Skeletal muscle satellite cell (primary cell): ENCODE measurements around the gene UNC5A.

Experiments used
- H3K27me3 ChIP-seq: 2 replicates; pipeline ENCODE4 v1.7.0; 2013; ENCODE audit warnings: low read length; ENCODE audit not compliant: control insufficient read depth, insufficient read depth
- H3K36me3 ChIP-seq: 2 replicates; pipeline ENCODE4 v1.7.0; 2013; ENCODE audit warnings: mild to moderate bottlenecking, control low read depth, low read length; ENCODE audit not compliant: insufficient read depth
- H3K4me1 ChIP-seq: 2 replicates; pipeline ENCODE4 v1.7.0; 2013; ENCODE audit warnings: low read length; ENCODE audit not compliant: control insufficient read depth, insufficient read depth
- H3K4me2 ChIP-seq: 2 replicates; pipeline ENCODE4 v1.7.0; 2013; ENCODE audit warnings: mild to moderate bottlenecking, low read length
- H3K4me3 ChIP-seq: 2 replicates; pipeline ENCODE4 v1.7.0; 2013; ENCODE audit warnings: low read length
- H3K9ac ChIP-seq: 2 replicates; pipeline ENCODE4 v1.7.0; 2013; ENCODE audit warnings: mild to moderate bottlenecking, low read depth, low read length, moderate library complexity
- H3K9me3 ChIP-seq: replicated peaks from 2 replicates; pipeline ENCODE4 v1.7.0; 2013; ENCODE audit warnings: mild to moderate bottlenecking, control low read depth, low read length

Gene UNC5A

DNA sequence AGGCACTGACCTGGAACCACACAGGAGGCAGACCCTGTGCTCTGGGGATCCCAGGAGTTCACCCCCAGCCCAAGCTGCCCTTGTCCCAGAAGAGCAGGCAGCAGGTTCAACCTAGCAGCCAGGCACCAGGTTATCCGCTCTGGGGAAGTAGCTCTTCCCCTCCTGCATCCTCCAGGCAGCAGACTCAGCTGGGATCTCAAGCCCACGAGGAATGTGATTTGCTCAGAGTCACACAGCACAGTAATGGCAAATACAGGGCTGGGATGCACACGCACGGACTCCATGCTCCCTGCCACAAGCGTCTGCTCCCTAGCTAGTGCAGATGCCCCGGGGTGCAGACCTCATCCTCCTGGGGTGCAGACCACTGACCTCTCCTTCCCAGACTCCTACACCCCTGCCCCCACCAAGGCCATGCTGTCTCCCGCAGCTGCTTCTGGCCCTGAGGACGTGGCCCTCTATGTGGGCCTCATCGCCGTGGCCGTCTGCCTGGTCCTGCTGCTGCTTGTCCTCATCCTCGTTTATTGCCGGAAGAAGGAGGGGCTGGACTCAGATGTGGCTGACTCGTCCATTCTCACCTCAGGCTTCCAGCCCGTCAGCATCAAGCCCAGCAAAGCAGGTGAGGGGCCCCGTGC is 63.3 kb downstream of the UNC5A start:
- H3K4me2 ChIP-seq, result no peak overlapping the region
- no peaks in the 10 kb centered on the region for H3K36me3 ChIP-seq
- no peak overlapping the region for H3K4me3 ChIP-seq
- no peak overlapping the region for H3K9ac ChIP-seq
- no peaks in the 10 kb centered on the region for H3K9me3 ChIP-seq
- no peaks in the 10 kb centered on the region for H3K4me1 ChIP-seq
- H3K27me3 ChIP-seq, result peaks cover 42% of the 10 kb centered on the region

GRCh38 chr5:176874198-176874780 is 63.9 kb downstream of the UNC5A start:
- Histone ChIP-seq H3K27me3 (peaks cover 45% of the 10 kb centered on the region), H3K9me3 (no peaks in the 10 kb centered on the region)

GRCh38 chr5:176875014-176875550 is 64.7 kb downstream of the UNC5A start:
- no peaks in the 10 kb centered on the region for H3K9me3 ChIP-seq
- no peaks in the 10 kb centered on the region for H3K36me3 ChIP-seq
- H3K27me3 ChIP-seq, result peaks cover 45% of the 10 kb centered on the region
- H3K4me1 ChIP-seq, result no peaks in the 10 kb centered on the region
- H3K4me2 ChIP-seq, result no peak overlapping the region
- H3K4me3 ChIP-seq, result no peak overlapping the region
- no peak overlapping the region for H3K9ac ChIP-seq

More at GRCh38 chr5:176874198-176874780, 63.9 kb downstream of the UNC5A start:
- H3K4me3 ChIP-seq, result no peak overlapping the region
- no peak overlapping the region for H3K4me2 ChIP-seq
- H3K36me3 ChIP-seq, result no peaks in the 10 kb centered on the region
- H3K4me1 ChIP-seq, result no peaks in the 10 kb centered on the region
- H3K9ac ChIP-seq, result no peak overlapping the region

- Histone ChIP-seq H3K36me3 (no peaks in the 10 kb centered on the region), H3K4me2 (no peak overlapping the region), H3K27me3 (peaks cover 45% of the 10 kb centered on the region), H3K4me3 (no peak overlapping the region), H3K9ac (no peak overlapping the region), H3K4me1 (no peaks in the 10 kb centered on the region), H3K9me3 (no peaks in the 10 kb centered on the region)
These were observed 65.6 kb downstream of the UNC5A start for GRCh38 chr5:176875783-176876505.

DNA sequence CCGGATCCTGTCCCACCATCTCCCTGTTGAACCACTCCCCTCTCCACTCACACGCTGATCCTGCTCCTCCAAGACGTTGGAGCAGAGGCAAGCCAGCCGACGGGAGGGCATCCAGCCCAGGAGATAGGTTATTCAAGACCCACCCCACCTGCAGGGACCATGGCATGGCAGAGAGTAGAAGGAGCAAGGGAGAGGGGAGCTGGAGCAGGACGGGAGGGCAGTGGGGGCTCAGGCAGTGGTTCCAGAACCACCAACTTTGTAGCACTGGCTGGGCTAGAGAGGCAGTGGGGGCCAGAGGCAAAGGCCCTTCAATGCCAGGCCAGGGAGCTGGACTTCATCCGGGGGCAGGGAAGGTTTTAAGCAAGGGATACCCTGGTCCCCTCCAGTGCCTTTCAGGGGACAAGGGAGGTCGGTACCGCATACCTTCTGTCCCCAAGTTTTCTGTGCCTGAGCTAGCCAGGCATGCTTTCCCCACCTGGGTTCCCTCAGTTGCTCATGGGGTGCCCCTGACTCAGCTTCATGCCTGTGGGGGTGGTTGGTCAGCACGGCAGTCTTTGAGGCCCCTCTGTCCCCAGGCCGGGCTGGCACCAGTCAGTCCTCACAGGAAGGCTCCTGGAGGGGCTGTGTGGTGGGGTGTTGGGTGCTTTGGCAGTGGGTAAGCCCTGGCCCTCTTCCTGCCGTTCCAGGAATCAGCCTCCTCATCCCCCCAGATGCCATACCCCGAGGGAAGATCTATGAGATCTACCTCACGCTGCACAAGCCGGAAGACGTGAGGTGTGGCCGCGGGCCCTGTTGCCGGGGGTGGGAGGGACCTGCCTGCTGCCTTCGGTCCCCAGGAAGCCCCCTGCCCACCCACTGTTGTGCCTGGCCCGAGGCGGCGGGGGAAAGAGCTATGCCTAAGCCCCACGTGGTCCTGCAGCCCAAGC is 66.4 kb downstream of the UNC5A start:
- Histone ChIP-seq H3K4me2 (no peak overlapping the region), H3K36me3 (no peaks in the 10 kb centered on the region), H3K4me1 (no peaks in the 10 kb centered on the region), H3K27me3 (peaks cover 45% of the 10 kb centered on the region), H3K9me3 (no peaks in the 10 kb centered on the region), H3K9ac (no peak overlapping the region), H3K4me3 (no peak overlapping the region)

GRCh38 chr5:176877793-176878331 is 67.5 kb downstream of the UNC5A start:
- Histone ChIP-seq H3K9ac (no peak overlapping the region), H3K9me3 (no peaks in the 10 kb centered on the region), H3K4me2 (no peak overlapping the region), H3K36me3 (no peaks in the 10 kb centered on the region), H3K4me1 (peaks cover 3% of the 10 kb centered on the region), H3K4me3 (no peak overlapping the region), H3K27me3 (peaks cover 50% of the 10 kb centered on the region)

- H3K27me3 ChIP-seq, result peaks cover 54% of the 10 kb centered on the region
- no peak overlapping the region for H3K4me3 ChIP-seq
These were observed 68.1 kb downstream of the UNC5A start for GRCh38 chr5:176878463-176878862.

DNA sequence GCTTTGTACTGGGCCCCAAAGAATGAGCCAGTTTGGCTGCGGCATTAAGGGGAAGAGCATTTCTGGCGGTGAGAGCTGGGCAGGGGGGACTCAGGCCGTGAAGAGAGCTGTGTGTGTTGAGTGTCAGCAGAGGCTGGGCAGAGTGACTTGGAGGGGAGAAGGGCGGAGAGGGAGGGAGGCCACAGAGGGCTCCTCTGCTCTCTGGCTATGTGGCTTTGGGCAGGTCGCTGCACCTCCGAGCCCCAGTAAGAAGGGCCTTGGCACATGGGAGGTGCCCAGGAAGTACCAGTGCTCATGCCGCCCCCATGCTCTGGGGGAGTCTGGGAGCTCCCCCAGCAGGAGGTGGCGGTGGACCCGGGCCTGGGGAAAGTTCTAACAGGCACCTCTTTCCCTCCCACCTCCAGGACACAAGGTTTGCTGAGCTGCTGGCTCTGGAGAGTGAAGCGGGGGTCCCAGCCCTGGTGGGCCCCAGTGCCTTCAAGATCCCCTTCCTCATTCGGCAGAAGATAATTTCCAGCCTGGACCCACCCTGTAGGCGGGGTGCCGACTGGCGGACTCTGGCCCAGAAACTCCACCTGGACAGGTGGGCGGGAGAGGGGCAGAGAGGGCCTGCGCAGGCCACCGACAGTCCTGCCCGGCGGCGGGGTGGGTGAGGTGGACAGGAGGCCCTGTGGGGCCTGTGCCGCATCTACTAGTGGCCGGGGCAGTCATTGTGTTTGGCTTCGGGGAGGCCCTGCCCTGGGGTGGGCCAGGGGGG is 68.7 kb downstream of the UNC5A start:
- Histone ChIP-seq H3K9me3 (no peaks in the 10 kb centered on the region), H3K9ac (no peak overlapping the region), H3K4me1 (peaks cover 3% of the 10 kb centered on the region), H3K4me2 (no peak overlapping the region), H3K36me3 (no peaks in the 10 kb centered on the region), H3K4me3 (no peak overlapping the region), H3K27me3 (peaks cover 51% of the 10 kb centered on the region)

More at GRCh38 chr5:176878463-176878862, 68.1 kb downstream of the UNC5A start:
- no peaks in the 10 kb centered on the region for H3K36me3 ChIP-seq
- H3K9me3 ChIP-seq, result no peaks in the 10 kb centered on the region
- H3K4me2 ChIP-seq, result no peak overlapping the region
- no peak overlapping the region for H3K9ac ChIP-seq
- peaks cover 3% of the 10 kb centered on the region for H3K4me1 ChIP-seq

DNA sequence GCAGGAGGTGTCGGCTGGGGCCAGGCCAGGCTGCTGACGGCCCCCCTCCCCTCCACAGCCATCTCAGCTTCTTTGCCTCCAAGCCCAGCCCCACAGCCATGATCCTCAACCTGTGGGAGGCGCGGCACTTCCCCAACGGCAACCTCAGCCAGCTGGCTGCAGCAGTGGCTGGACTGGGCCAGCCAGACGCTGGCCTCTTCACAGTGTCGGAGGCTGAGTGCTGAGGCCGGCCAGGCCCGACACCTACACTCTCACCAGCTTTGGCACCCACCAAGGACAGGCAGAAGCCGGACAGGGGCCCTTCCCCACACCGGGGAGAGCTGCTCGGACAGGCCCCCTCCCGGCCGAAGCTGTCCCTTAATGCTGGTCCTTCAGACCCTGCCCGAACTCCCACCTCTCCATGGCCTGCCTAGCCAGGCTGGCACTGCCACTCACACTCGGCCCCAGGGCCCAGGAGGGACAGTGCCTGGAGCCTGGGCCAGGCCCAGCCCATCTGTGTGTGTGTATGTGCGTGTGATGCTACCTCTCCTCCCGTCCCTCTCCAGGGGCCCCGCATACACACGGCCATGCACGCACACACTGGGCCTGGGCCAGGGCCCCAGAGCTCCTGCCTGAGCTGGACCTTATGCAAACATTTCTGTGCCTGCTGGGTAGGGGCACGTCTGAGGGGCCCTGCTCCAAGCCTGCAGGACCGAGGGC is 69.5 kb downstream of the UNC5A start:
- Histone ChIP-seq H3K4me3 (no peak overlapping the region), H3K27me3 (peaks cover 45% of the 10 kb centered on the region), H3K36me3 (no peaks in the 10 kb centered on the region), H3K4me2 (no peak overlapping the region), H3K4me1 (peaks cover 3% of the 10 kb centered on the region), H3K9ac (no peak overlapping the region), H3K9me3 (no peaks in the 10 kb centered on the region)
